Measurements from ENCODE around the gene OR2V2. TPM values are rescaled to one million over a fixed set of nuclear protein-coding genes. Genes with fewer than 3 reads are reported as not detected.

Gene OR2V2
- total and polyA plus RNA-seq, 2 donors (not counting 1 experiment from before 2014, with no cell fraction given) = not detected

- no peak overlapping the region for H3K9ac ChIP-seq (ENCODE audit: low read length)
- CTCF ChIA-PET = interaction anchor here (0.8 to 1.0 kb wide), 2 partner anchors 24 to 25 kb away, joined by 3 read pairs; no protein-coding TSS in a partner anchor
- H3K27ac Mint-ChIP-seq = no peak overlapping the region
- no peaks in the 10 kb centered on the region for H3K9me3 Mint-ChIP-seq (ENCODE audit: insufficient read depth)
- H3K27me3 Mint-ChIP-seq = no peaks in the 10 kb centered on the region
- WGBS (ENCODE audit: insufficient coverage) = 85% methylated on average over 8 of the region's 8 CpGs
- no peak overlapping the region for H3K27ac ChIP-seq (ENCODE audit: low read length in 2 of 2)
- H4K20me1 ChIP-seq (ENCODE audit: control insufficient read depth, insufficient read depth, low read length, poor library complexity, severe bottlenecking) = no peaks in the 10 kb centered on the region
- ATAC-seq (ENCODE audit: low read depth) (no peak), DNase-seq (no peak)
- H3K4me3 Mint-ChIP-seq = no peak overlapping the region
- intact Hi-C loops (cut with micrococcal nuclease) = no loop called here
- no peak overlapping the region for H2AFZ ChIP-seq (ENCODE audit: insufficient read depth, low read depth, low read length, poor library complexity, severe bottlenecking)
- TF ChIP-seq CTCF (IDR thresholded peaks at IDR 0.05) (no peak), EZH2 (IDR thresholded peaks at IDR 0.05; ENCODE audit: borderline replicate concordance, insufficient read depth, low read depth, low read length, poor library complexity, severe bottlenecking) (no peak)
- peaks cover 30% of the 10 kb centered on the region for H3K4me1 Mint-ChIP-seq
- POLR2A ChIA-PET = interaction anchor here (0.6 to 2.4 kb wide), 3 partner anchors 10 to 90 kb away, joined by 3 to 6 read pairs (median 3); partner anchors contain the start of gene RACK1
- H3K4me1 ChIP-seq (ENCODE audit: control insufficient read depth in 2 of 2, insufficient read depth in 2 of 2, low read length in 2 of 2) = peaks cover 15% of the 10 kb centered on the region in 2 donors
- no peak overlapping the region for H3K4me3 ChIP-seq (ENCODE audit: control extremely low read depth in 1 of 5, extremely low read depth in 1 of 5, insufficient read depth in 1 of 5, low read depth in 2 of 5, low read length in 4 of 5)
- H3K4me2 ChIP-seq (replicated peaks; ENCODE audit: low read depth, low read length, poor library complexity, severe bottlenecking) = no peak overlapping the region
- H3K79me2 ChIP-seq (ENCODE audit: control insufficient read depth, insufficient read depth, low read length) = no peaks in the 10 kb centered on the region
- H3K9me3 ChIP-seq (ENCODE audit: control extremely low read depth in 1 of 3, control insufficient read depth in 2 of 3, insufficient read depth in 1 of 3, low read length in 2 of 3) = no peaks in the 10 kb centered on the region
- no peaks in the 10 kb centered on the region for H3K36me3 ChIP-seq (replicated peaks in 1 of 2; ENCODE audit: control extremely low read depth in 1 of 2, control insufficient read depth in 1 of 2, extremely low read depth in 1 of 2, insufficient read depth in 2 of 2, low read length in 1 of 2)
- H3K27me3 ChIP-seq (replicated peaks in 1 of 4; ENCODE audit: control extremely low read depth in 1 of 4, control insufficient read depth in 3 of 4, insufficient read depth in 4 of 4, low read length in 3 of 4) = no peaks in the 10 kb centered on the region
These were observed 50.1 kb downstream of the OR2V2 start for GRCh38 chr5:181197326-181197951.

GRCh38 chr5:181198106-181198685, 50.8 kb downstream of the OR2V2 start:
- H3K4me1 Mint-ChIP-seq = peaks cover 26% of the 10 kb centered on the region
- Histone ChIP-seq H4K20me1 (ENCODE audit: control insufficient read depth, insufficient read depth, low read length, poor library complexity, severe bottlenecking) (no peaks in the 10 kb centered on the region), H3K79me2 (ENCODE audit: control insufficient read depth, insufficient read depth, low read length) (no peaks in the 10 kb centered on the region), H3K36me3 (replicated peaks in 1 of 2; ENCODE audit: control extremely low read depth in 1 of 2, control insufficient read depth in 1 of 2, extremely low read depth in 1 of 2, insufficient read depth in 2 of 2, low read length in 1 of 2) (no peaks in the 10 kb centered on the region), H3K27ac (ENCODE audit: low read length in 2 of 2) (no peak overlapping the region), H3K9ac (ENCODE audit: low read length) (no peak overlapping the region), H2AFZ (ENCODE audit: insufficient read depth, low read depth, low read length, poor library complexity, severe bottlenecking) (no peak overlapping the region), H3K9me3 (ENCODE audit: control extremely low read depth in 1 of 3, control insufficient read depth in 2 of 3, insufficient read depth in 1 of 3, low read length in 2 of 3) (no peaks in the 10 kb centered on the region), H3K27me3 (replicated peaks in 1 of 4; ENCODE audit: control extremely low read depth in 1 of 4, control insufficient read depth in 3 of 4, insufficient read depth in 4 of 4, low read length in 3 of 4) (peaks cover 0 to 2% (median 1%) of the 10 kb centered on the region in 4 experiments), H3K4me3 (ENCODE audit: control extremely low read depth in 1 of 5, extremely low read depth in 1 of 5, insufficient read depth in 1 of 5, low read depth in 2 of 5, low read length in 4 of 5) (no peak overlapping the region), H3K4me1 (ENCODE audit: control insufficient read depth in 2 of 2, insufficient read depth in 2 of 2, low read length in 2 of 2) (peaks cover 10 to 11% of the 10 kb centered on the region in 2 donors), H3K4me2 (replicated peaks; ENCODE audit: low read depth, low read length, poor library complexity, severe bottlenecking) (no peak overlapping the region)
- ATAC-seq (ENCODE audit: low read depth) = no peak
- intact Hi-C loops (cut with micrococcal nuclease) = no loop called here
- TF ChIP-seq EZH2 (IDR thresholded peaks at IDR 0.05; ENCODE audit: borderline replicate concordance, insufficient read depth, low read depth, low read length, poor library complexity, severe bottlenecking) = no peak
- TF ChIP-seq CTCF (IDR thresholded peaks at IDR 0.05) = no peak
- POLR2A ChIA-PET = interaction anchor here (0.7 to 2.4 kb wide), 6 partner anchors 9 to 367 kb away, joined by 3 to 9 read pairs (median 6); partner anchors contain the start of genes RACK1 and TRIM52
- no peaks in the 10 kb centered on the region for H3K9me3 Mint-ChIP-seq (ENCODE audit: insufficient read depth)
- DNase-seq = no peak
- CTCF ChIA-PET = interaction anchor here (1.0 to 1.9 kb wide), 4 partner anchors 9 to 25 kb away, joined by 3 to 7 read pairs (median 6); no protein-coding TSS in a partner anchor
- no peak overlapping the region for H3K4me3 Mint-ChIP-seq
- H3K27ac Mint-ChIP-seq = peak overlapping the region; percentile 79
- H3K27me3 Mint-ChIP-seq = no peaks in the 10 kb centered on the region
- 79% methylated on average over 9 of the region's 12 CpGs for WGBS (ENCODE audit: insufficient coverage)

All from B cell (primary cell).